B cell (primary cell): ENCODE measurements around the gene PIP4K2C. TPM values are rescaled to one million over a fixed set of nuclear protein-coding genes. Genes with fewer than 3 reads are reported as not detected.
A peak's percentile ranks its signal among the peaks of the same experiment; 100 is the strongest.

Source experiments
- ATAC-seq: fragments of 200-7000 bp; cut with Tn5 transposase; one replicate; pipeline ENCODE4 v1.10.0; 2021; ENCODE audit warnings: low read depth, mild to moderate bottlenecking, moderate number of reproducible peaks, moderate library complexity
- CTCF ChIA-PET: fragments of 350-600 bp; sonication (Branson Sonifier 250); formaldehyde crosslinking; loops from one replicate; lab custom pipeline; 2021; ENCODE audit warnings: antibody characterized with exemption, inconsistent platforms; lab: Charles Lee
- POLR2A ChIA-PET: fragments of 350-600 bp; sonication (Branson Sonifier 250); formaldehyde crosslinking; loops from one replicate; lab custom pipeline; 2021; ENCODE audit warnings: antibody characterized with exemption; lab: Charles Lee
- DNase-seq: peaks from one replicate; pipeline ENCODE4 v3.0.0; 2013
- H2AFZ ChIP-seq: 2 replicates; pipeline ENCODE4 v1.6.1; 2012; ENCODE audit warnings: mild to moderate bottlenecking, low read depth, low read length; ENCODE audit not compliant: insufficient read depth, poor library complexity, severe bottlenecking
- H3K27ac ChIP-seq, 2 donors: 1 replicate in 1 of 2; 2 replicates in 1 of 2; pipeline ENCODE4 v1.5.1; 2012 to 2013; ENCODE audit warnings: low read length in 2 of 2, mild to moderate bottlenecking in 2 of 2, moderate library complexity in 1 of 2
- H3K27me3 ChIP-seq, 4 experiments: fragments of 200-600 bp in 1 of 4; sonication (generic) in 1 of 4; replicated peaks in 1 of 4; 1 replicate in 2 of 4; 2 replicates in 2 of 4; pipeline versions ENCODE4 v1.6.1 to v1.7.0; 2013 to 2016; ENCODE audit warnings: low read length in 3 of 4, mild to moderate bottlenecking in 2 of 4, mixed read lengths in 1 of 4, moderate library complexity in 1 of 4; ENCODE audit not compliant: insufficient read depth in 4 of 4, control insufficient read depth in 3 of 4; ENCODE audit errors: control extremely low read depth in 1 of 4
- H3K36me3 ChIP-seq, 2 experiments: replicated peaks in 1 of 2; 1 replicate in 1 of 2; 2 replicates in 1 of 2; pipeline versions ENCODE4 v1.6.1 to v1.7.1; 2013; ENCODE audit warnings: low read length in 1 of 2; ENCODE audit not compliant: insufficient read depth in 2 of 2, control insufficient read depth in 1 of 2; ENCODE audit errors: control extremely low read depth in 1 of 2, extremely low read depth in 1 of 2
- H3K4me1 ChIP-seq, 2 donors: fragments of 200-600 bp in 1 of 2; sonication (generic) in 1 of 2; 1 replicate in 1 of 2; 2 replicates in 1 of 2; pipeline versions ENCODE4 v1.5.1 to v1.6.1; 2013 to 2017; ENCODE audit warnings: low read length in 2 of 2; ENCODE audit not compliant: control insufficient read depth in 2 of 2, insufficient read depth in 2 of 2
- H3K4me2 ChIP-seq: replicated peaks from 2 replicates; pipeline ENCODE3; 2012; ENCODE audit warnings: mild to moderate bottlenecking, low read depth, low read length; ENCODE audit not compliant: poor library complexity, severe bottlenecking
- H3K4me3 ChIP-seq, 5 experiments: fragments of 200-600 bp in 1 of 5; sonication (generic) in 1 of 5; 1 replicate in 3 of 5; 2 replicates in 2 of 5; pipeline versions ENCODE4 v1.5.1 to v1.7.0; 2011 to 2016; ENCODE audit warnings: low read length in 4 of 5, mild to moderate bottlenecking in 4 of 5, low read depth in 2 of 5, control low read depth in 1 of 5, moderate library complexity in 1 of 5; ENCODE audit not compliant: insufficient read depth in 1 of 5; ENCODE audit errors: control extremely low read depth in 1 of 5, extremely low read depth in 1 of 5
- H3K79me2 ChIP-seq: fragments of 200-600 bp; sonication (generic); one replicate; pipeline ENCODE4 v1.6.0; 2016; ENCODE audit warnings: low read length; ENCODE audit not compliant: control insufficient read depth, insufficient read depth
- H3K9ac ChIP-seq: fragments of 200-600 bp; sonication (generic); 2 replicates; pipeline ENCODE4 v1.6.1; 2017; ENCODE audit warnings: mild to moderate bottlenecking, low read length, moderate library complexity
- H3K9me3 ChIP-seq, 3 donors: one replicate each; pipeline versions ENCODE4 v1.6.1 to v1.7.1; 2013; ENCODE audit warnings: low read length in 2 of 3; ENCODE audit not compliant: control insufficient read depth in 2 of 3, insufficient read depth in 1 of 3; ENCODE audit errors: control extremely low read depth in 1 of 3
- H4K20me1 ChIP-seq: 2 replicates; pipeline ENCODE4 v1.6.0; 2012; ENCODE audit warnings: mild to moderate bottlenecking, low read length; ENCODE audit not compliant: insufficient read depth, control insufficient read depth, poor library complexity, severe bottlenecking
- H3K27ac Mint-ChIP-seq: one replicate; pipeline ENCODE4 v1.8.0; 2021; ENCODE audit warnings: mixed read lengths
- H3K27me3 Mint-ChIP-seq: one replicate; pipeline ENCODE4 v1.8.0; 2021; ENCODE audit warnings: mixed read lengths
- H3K4me1 Mint-ChIP-seq: one replicate; pipeline ENCODE4 v1.8.0; 2021; ENCODE audit warnings: mixed read lengths
- H3K4me3 Mint-ChIP-seq: one replicate; pipeline ENCODE4 v1.8.0; 2021; ENCODE audit warnings: mixed read lengths
- H3K9me3 Mint-ChIP-seq: one replicate; pipeline ENCODE4 v1.8.0; 2022; ENCODE audit warnings: mixed read lengths; ENCODE audit not compliant: insufficient read depth
- CTCF ChIP-seq: fragments of 200-600 bp; IDR thresholded peaks from one replicate; pipeline ENCODE4 v1.8.0; 2022; ENCODE audit warnings: antibody characterized with exemption, mild to moderate bottlenecking
- EZH2 ChIP-seq: IDR thresholded peaks from 2 replicates; pipeline ENCODE4 v1.6.1; 2012; ENCODE audit warnings: borderline replicate concordance, low read depth, mild to moderate bottlenecking, moderate library complexity, low read length; ENCODE audit not compliant: insufficient read depth, poor library complexity, severe bottlenecking
- WGBS: methylation state at CpG from one replicate; pipeline ENCODE4 v1.1.5; 2013; ENCODE audit warnings: missing lambda C conversion rate; ENCODE audit not compliant: insufficient coverage; 5-methylcytosine and 5-hydroxymethylcytosine counted together
- intact Hi-C: fragments of 100-400 bp; cut with micrococcal nuclease; formaldehyde crosslinking; loops from one replicate; pipeline ENCODE4 v1.10.0; 2022
- polyA plus RNA-seq: library from polyadenylated mRNA; depleted of rRNA; stranded (reverse); fragments of >200 nt; gene quantifications from 2 replicates; pipeline ENCODE4 v1.2.3, GENCODE V29; 2012
- total RNA-seq, 2 donors: library from RNA; stranded (reverse); fragments of 120-200 nt in 1 of 2; gene quantifications; 1 replicate in 1 of 2; 2 replicates in 1 of 2; pipeline versions ENCODE4 v1.2.3 to v1.2.4, GENCODE V29; 2013 to 2022

PIP4K2C gene
- total and polyA plus RNA-seq, 2 donors (not counting 1 experiment from before 2014, with no cell fraction given): 20.1 to 21.3 TPM

DNA sequence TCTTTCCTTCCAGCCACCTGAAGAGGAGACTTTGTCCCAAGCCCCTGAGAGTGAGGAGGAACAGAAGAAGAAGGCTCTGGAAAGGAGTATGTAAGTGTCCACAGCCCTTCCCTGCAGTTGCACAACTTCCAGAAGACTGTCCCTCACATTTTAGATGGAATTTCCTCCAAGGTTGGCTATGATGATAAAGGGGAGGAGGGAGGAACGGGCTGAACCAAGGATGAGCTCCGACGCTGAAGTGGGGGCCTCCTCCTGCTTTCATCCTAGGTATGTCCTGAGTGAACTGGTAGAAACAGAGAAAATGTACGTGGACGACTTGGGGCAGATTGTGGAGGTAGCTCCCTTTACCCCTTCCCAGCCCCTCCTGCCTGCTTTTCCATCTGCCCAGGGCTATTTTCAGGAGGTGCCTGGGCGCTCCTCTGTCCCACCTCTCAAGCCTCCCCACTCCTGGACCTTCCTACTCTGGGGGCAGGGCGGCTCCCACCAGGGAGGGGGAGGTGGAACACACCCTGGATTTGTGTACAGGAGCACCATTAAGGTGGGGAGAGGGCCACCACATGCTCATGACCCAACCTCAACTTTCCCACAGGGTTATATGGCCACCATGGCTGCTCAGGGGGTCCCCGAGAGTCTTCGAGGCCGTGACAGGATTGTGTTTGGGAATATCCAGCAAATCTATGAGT, 22.6 kb downstream of the PIP4K2C start:
- CTCF ChIA-PET: interaction anchor here (1.6 to 12.6 kb wide), 3 partner anchors 19 to 155 kb away, joined by 8 to 97 read pairs (median 9); partner anchors contain the start of gene B4GALNT1
- peaks cover 0 to 9% (median 0%) of the 10 kb centered on the region in 3 donors for H3K9me3 ChIP-seq
- intact Hi-C loops: loop anchor here (2.0 kb wide), 2 partner anchors 19 to 23 kb away; partner anchors contain the start of genes B4GALNT1 and PIP4K2C
- Mint-ChIP-seq H3K4me3 (peak overlapping the region; percentile 72), H3K9me3 (no peaks in the 10 kb centered on the region), H3K27ac (no peak overlapping the region), H3K4me1 (peaks cover 56% of the 10 kb centered on the region), H3K27me3 (peaks cover 58% of the 10 kb centered on the region)
- peaks cover 0 to 78% (median 35%) of the 10 kb centered on the region in 4 experiments for H3K27me3 ChIP-seq
- peaks cover 52 to 59% of the 10 kb centered on the region in 2 donors for H3K4me1 ChIP-seq
- peaks cover 4% of the 10 kb centered on the region for H4K20me1 ChIP-seq
- DNase-seq: no peak
- no peak overlapping the region for H2AFZ ChIP-seq
- 88% methylated on average over 7 of the region's 10 CpGs for WGBS
- TF ChIP-seq CTCF (no peak), EZH2 (no peak)
- ATAC-seq: no peak
- no peak overlapping the region for H3K27ac ChIP-seq
- no peaks in the 10 kb centered on the region for H3K79me2 ChIP-seq
- POLR2A ChIA-PET: no interaction called here
- no peaks in the 10 kb centered on the region for H3K36me3 ChIP-seq
- peak overlapping the region; percentile 62 for H3K4me2 ChIP-seq
- H3K4me3 ChIP-seq: no peak overlapping the region
- peak overlapping the region; percentile 23 for H3K9ac ChIP-seq
